Measurements from ENCODE around the gene WWC2.
"Not testable (repeated sequence)": the region's sequence is repeated elsewhere in the genome, so short reads cannot be mapped to it uniquely, and the experiment has no call there.

WWC2 gene

GRCh38 chr4:183172881-183173280 is 73.8 kb downstream of the WWC2 start:
- no peak for DNase-seq (ENCODE audit: low read depth)

GRCh38 chr4:183173580-183174526 is 74.8 kb downstream of the WWC2 start:
- DNase-seq (ENCODE audit: low read depth) = no peak

GRCh38 chr4:183175631-183176232 is 76.7 kb downstream of the WWC2 start:
- DNase-seq (ENCODE audit: low read depth) = no peak

GRCh38 chr4:183177001-183177400 is 77.9 kb downstream of the WWC2 start:
- no peak for DNase-seq (ENCODE audit: low read depth)

DNA sequence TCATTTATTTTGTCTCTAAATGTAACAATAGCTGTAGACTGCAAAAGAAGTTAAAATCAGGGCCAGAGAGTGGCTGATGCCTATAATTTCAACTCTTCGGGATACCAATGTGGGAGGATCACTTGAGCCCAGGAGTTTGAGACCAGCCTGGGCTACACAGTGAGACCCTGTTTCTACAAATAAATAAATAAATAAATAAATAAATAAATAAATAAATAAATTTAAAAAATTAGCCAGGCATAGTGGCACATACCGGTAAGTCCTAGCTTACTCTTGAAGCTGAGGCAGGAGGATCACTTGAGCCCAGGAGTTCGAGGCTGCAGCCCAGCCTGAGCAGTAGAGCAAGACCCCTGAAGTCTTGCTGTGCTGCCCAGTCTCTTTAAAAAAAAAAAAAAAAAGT is 79.1 kb downstream of the WWC2 start:
- DNase-seq (ENCODE audit: low read depth) = no peak

GRCh38 chr4:183180096-183180495 is 81.0 kb downstream of the WWC2 start:
- no peak for DNase-seq (ENCODE audit: low read depth)

- DNase-seq (ENCODE audit: low read depth) = no peak
Measured at GRCh38 chr4:183180621-183181020, 81.6 kb downstream of the WWC2 start.

DNA sequence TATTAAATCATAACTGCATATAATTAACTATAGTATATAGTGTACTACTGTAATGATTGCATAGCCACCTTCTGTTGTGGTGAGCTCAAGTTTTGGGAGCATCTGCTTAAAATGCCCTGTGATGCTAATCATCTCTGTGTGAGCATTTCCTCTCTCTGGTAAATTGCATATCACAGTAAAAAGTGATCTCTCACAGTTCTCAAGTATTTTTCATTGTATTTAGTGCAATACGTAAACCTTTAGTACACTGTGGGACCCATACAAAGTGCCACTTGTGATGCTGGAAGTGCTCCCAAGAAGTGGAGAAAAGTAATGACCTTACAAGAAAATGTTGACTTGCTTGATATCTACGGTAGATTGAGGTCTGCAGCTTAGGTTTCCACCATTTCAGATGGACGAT is 82.0 kb downstream of the WWC2 start:
- no peak for DNase-seq (ENCODE audit: low read depth)

DNA sequence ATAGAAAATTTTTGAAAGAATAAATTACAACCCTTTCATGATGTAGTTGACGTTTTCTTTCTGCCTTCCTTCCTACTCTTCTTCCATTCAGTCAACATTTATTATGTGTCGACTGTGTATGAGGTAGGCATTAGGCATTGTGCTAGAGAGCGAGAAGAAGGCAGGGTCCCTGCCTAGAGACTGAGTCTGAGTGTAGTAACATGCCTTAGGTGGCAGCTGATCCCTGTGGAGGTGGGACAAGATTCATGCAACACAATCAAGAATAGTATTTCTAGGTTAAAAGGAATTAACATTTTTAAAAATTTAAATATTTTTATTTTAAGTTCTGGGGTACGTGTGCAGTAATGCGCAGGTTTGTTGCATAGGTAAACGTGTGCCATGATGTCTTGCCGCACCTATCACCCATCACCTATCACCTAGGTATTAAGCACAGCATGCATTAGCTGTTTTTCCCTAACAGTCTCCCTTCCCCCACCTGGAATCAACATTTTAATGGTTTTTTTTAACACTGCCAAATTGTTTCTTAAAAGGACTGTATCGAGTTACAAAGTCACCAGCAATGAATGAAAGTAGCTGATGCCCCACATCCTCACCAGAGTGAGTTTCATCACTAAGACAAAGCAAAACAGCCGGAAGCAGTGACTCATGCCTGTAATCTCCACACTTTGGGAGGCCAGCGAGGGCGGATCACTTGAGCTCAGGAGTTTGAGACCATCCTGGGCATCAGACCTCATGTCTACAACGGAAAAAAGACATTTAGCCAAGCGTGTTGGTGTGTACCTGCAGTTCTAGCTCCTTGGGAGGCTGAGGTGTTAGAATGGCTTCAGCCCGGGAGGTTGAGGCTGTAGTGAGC is 84.0 kb downstream of the WWC2 start:
- no peak for DNase-seq (ENCODE audit: low read depth)

- no peak for DNase-seq (ENCODE audit: low read depth)
Measured at GRCh38 chr4:183183906-183184535, 85.0 kb downstream of the WWC2 start.

DNA sequence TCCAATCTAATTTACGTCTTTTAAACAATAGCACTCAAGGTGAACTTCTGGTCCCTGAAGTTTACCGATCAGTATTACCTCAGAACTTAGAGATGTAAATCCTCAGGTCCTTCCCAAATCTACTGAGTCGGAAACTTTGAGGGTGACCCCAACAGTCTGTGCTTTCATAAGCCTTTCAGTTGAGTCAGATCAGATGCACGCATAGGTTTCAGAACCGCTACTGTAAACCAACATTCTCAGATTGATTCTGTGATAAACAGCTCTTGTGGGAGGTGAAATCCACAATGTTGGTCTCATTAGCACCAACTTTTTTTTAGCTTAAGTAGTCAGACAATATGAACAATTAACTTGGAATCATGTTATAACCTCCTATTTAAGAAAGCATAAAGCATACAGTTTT is 86.0 kb downstream of the WWC2 start:
- DNase-seq (ENCODE audit: low read depth) = no peak

DNA sequence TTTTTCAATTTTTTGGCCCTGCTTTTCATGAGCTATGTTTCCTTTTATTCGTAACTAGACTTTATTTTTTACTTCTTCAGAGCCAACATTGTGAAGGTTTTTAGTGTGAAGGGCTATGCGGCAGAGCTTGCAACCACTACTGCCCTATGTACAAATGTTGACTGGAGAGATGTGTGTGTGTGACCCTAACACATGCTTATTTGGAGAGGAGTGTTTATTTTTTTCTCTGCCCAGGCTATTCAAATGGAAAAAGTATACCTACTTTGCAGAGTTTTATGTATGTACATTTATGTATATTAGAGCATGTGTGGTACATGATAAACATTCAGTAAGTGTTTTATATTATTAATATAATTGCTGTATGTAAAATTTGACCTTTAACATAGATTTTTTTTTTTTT is 86.5 kb downstream of the WWC2 start:
- DNase-seq (ENCODE audit: low read depth) = no peak

- DNase-seq (ENCODE audit: low read depth) = no peak
Measured at GRCh38 chr4:183186813-183187212, 87.8 kb downstream of the WWC2 start.

DNA sequence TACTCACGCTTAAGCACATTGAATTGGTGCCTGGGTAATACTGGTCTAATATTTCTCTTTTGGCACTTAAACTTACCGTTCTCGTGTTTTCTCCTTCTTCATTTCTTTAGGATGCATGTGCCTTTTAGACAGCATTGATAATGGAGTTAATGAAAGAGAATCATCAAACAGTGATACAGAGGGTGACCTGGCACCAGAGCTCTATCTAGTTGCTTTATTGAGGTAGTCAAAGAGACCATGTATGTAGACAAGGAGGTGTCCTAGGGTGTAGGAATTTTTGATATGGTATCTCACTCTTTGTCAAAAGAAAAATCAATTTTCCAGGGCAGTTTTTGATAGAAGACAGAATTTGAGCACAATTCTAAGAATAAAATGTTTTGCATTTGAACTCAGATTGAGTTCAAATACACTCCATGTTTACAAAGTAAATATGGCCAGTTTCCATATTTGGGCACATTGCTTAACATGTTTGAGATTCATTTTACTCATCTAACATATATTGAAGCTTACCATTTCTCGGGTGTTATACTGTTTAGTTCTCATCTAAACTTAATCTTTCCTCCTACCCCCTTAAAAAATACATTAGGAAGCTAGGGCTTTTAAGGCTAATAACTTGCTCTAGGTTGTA is 92.0 kb downstream of the WWC2 start:
- DNase-seq (ENCODE audit: low read depth) = no peak

DNA sequence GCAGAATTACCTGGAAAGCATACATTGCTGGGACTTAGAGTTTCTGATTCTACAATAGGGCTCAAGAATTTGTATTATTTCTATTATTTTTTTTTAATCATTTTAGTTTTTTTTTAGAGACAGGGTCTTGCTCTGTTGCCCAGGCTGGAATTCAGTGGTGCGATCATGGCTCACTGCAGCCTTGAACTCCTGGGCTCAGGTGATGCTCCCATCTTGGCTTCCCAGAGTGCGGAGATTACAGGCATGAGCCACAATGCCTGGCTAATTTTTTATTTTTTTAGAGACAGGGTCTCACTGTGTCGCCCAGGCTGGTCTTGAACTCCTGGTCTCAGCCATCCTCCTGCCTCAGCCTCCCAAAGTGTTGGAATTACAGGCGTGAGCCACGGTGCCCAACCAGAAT is 92.6 kb downstream of the WWC2 start:
- DNase-seq (ENCODE audit: low read depth) = no peak

GRCh38 chr4:183192571-183192970 is 93.5 kb downstream of the WWC2 start:
- no peak for DNase-seq (ENCODE audit: low read depth)

DNA sequence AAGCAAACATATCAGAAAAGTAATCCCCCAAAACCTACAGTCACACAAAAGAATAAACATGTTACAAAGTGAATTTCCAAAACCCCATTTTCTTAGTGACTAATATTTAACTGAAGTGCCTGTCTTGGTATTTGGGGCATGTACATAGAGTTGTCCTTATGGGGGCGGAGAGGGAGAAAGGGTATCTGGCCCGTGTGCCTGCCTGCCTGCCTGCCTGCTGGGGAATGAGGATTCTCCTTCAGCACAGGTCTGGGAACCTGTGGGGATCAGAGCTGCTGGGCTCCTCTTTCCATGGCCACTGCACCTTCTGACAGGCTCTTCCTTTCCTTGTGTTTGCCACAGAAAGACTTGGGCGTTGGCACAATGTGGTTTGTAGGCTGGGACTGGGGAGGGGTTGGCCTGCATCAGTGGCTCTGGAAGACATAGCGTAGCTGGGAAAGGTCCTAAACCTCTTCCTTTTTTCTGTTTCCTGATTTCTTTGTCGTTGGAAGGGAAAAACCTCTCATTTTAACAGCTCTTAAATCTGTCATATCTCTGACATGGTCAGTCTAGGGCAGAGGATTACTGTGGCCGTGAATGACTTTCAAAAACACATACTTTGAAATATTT is 94.8 kb downstream of the WWC2 start:
- not testable (repeated sequence) for DNase-seq (ENCODE audit: low read depth)

DNA sequence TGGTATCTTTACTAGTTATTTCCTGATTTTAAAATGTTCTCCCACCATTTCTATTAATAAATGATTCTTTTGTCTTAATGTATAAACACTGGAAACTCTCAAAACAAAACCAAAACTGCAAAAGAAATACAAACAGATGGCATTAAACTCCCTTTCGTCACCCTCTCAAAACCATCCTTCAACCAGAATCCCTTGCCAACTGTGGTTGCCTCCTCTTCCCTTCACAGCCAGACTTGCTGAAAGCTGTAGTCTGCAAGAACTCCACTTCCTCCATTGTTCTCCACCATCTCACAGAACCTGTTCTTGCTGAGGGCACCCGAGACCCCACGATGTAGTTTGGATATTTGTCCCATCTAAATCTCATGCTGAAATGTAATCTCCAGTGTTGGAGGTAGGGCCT is 96.5 kb downstream of the WWC2 start:
- DNase-seq (ENCODE audit: low read depth) = no peak

- DNase-seq (ENCODE audit: low read depth) = no peak
Measured at GRCh38 chr4:183197140-183197539, 98.1 kb downstream of the WWC2 start.

- DNase-seq (ENCODE audit: low read depth) = no peak
Measured at GRCh38 chr4:183200453-183200852, 101.4 kb downstream of the WWC2 start.

GRCh38 chr4:183201331-183201730 is 102.3 kb downstream of the WWC2 start:
- DNase-seq (ENCODE audit: low read depth) = no peak
